Mesenteric fat pad (tissue), 1 donor: ENCODE data around the gene TMEM59. TPM values are rescaled to one million over a fixed set of nuclear protein-coding genes. Genes with fewer than 3 reads are reported as not detected.

Experiments used
- DNase-seq: peaks from one replicate; pipeline ENCODE4 v3.0.0-alpha.2; 2020; ENCODE audit warnings: low spot score
- microRNA-seq: library from miRNA; unstranded; fragments of <30 nt; microRNA quantifications from one replicate; pipeline ENCODE4 v1.2.0, GENCODE V29; 2020; ENCODE audit warnings: borderline number of aligned reads
- total RNA-seq: library from RNA; stranded (reverse); fragmentation: NEBNext Ultra II Directional; extraction: Animal tissue kit (Norgen Biotek cat#: 25700); gene quantifications from one replicate; pipeline ENCODE4 v1.2.1, GENCODE V29; 2021
- donor health status: DM: yes; HTN: yes; CAD: no.

TMEM59 gene
- total RNA-seq, 1 donor from 2014 or later = 364 TPM

DNA sequence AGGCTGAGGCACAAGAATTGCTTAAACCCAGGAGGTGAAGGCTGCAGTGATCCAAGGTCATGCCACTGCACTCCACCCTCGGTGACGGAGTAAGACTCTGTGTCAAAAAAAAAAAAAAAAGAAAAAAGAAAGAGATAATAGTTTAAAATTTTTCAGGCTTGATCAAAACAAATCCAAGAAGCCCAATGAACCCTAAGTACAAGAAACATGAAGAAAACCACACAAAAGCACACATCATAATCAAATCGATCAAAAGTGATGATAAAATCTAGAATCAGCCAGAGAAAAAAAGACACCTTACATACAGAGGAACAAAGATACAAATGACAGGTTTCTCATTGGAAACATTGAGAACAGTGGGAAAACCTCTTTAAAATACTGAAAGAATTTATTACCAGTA lies 66.5 kb downstream of the TMEM59 start:
- no peak for DNase-seq

DNA sequence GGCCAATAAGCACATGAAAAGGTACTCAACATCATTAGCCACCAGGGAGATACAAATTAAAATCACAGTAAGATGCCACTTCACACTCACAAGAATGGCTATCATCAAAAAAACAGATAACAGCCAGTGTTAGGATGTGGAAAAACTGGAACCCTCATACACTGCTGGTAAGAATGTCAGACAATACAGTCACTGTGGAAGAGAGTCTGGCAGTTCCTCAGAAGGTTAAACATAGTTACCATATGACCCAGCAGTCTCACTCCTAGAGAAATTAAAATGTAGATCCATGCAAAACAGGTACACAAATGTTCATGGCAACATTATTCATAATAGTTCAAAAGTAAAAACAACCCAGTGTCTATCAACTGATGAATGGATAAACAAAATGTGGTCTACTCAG lies 68.3 kb downstream of the TMEM59 start:
- no peak for DNase-seq

DNA sequence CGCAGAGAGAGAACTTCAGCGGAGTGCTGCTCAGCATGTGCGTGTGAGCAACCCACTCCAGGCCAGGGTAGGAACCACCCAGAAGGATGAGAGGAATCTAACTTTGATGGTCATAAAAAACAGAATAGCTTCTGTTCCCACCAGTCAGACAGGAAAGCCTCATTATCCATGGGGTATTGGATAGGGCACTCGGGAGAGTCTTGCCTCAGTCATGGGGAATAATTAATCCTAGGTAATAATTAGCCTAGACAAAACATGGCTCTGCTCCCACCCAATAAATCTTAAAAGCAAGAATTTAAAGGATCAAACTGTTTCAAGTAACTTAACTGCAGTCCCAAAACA lies 70.3 kb downstream of the TMEM59 start:
- no peak for DNase-seq

DNA sequence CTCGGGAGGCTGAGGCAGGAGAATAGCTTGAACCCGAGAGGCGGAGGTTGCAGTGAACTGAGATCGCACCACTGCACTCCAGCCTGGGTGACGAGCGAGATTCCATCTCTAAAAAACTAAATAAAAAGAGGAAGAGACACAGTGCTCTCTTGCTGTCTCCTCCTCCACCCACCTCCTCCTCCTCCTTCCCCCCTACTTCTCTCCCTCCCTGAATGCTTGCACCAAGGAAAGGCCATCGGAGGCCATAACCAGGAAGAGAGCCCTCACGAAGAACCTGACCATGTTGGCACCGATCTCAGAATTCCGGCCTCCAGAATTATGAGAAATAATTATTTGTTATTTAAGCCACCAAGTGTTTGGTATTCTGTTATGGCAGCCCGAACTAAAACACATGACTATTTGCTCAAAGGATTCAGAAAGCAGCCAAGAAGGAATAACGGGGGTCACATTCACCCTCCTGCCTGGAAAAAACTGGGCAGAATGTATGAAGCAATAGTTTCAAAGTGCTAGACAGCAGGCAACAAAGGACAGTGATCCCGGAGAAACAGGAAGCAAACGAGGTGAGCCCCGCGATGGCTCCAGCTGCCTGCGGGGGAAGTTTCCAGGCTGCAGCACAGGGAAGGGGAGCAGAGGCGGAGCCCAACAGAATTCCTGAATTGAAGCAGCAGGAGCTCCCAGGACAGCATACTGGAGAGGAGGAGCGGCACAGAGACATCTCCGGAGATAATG lies 70.8 kb downstream of the TMEM59 start:
- no peak for DNase-seq

DNA sequence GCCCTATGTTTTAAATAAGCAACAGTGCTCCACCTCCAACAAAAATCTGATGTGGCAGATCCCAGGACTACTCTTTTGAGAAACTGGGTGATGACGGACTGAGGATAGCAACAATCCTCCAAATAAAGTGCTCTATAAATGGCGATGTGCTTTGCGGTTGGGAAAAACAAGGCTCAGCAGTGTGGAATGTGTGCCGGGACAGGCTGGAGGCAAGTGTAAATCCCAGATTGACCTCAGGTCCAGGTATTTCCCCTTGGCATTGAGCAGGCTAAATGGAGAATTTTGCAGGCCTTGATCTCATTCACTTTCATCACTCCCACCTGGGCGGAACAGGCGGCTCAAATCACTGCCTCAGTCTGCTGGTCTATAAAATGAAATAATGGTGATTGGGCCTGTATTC lies 71.8 kb downstream of the TMEM59 start:
- DNase-seq = no peak

DNA sequence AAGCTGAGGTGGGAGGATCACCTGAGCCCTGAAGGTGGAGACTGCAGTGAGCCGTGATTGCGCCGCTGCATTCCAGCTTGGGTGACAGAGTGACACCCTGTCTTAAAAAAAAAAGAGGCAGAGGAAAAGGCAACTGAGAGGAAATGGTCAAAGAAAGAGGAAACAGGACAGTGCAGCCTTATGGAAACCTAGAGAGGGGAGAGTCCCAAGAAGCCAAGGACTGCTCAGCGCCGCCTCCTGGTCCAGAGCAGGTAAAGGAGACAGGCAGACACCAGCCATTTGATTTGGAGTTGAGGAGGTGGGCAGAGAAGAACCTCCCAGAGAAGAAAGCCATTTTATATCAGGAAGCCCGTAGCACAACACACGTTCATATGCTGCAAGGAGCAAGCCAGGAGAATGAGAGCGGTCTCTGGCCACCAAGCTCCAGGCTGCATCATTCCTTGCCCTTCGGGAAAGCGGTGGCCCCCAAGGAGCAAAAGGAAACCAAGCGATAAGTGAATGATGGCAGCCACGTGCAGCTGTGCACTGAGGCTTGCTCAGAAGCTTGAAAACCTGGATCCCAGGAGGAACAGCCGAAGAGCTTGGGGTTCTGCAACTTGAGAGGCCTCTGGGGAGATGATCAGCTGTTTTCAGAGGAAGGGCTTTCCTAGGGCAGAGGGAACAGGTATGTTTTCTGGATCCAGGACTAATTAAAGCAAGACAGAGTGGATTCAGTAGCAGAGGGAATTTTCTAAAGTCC lies 73.1 kb downstream of the TMEM59 start:
- DNase-seq = no peak

Small RNAs within 50 kb of the gene (microRNA-seq; reads per million reads assigned to microRNA genes)
- 2.9 reads per million for gene MIR4781

Other genes starting within 250 kb of the TMEM59 start
- gene NDC1, start 214.9 kb downstream of the TMEM59 start, total RNA-seq = 7.9 TPM
- gene YIPF1, start 163.4 kb downstream of the TMEM59 start, total RNA-seq = 22.3 TPM
- not detected for gene DIO1, start 159.0 kb downstream of the TMEM59 start, total RNA-seq
- 17.2 TPM for gene IFT25, start 107.5 kb downstream of the TMEM59 start, total RNA-seq
- gene LRRC42, start 106.9 kb downstream of the TMEM59 start, total RNA-seq = 18.0 TPM
- gene LDLRAD1, start 35.0 kb downstream of the TMEM59 start, total RNA-seq = not detected
- 4.2 TPM for gene TCEANC2, start 404 bp upstream of the TMEM59 start, total RNA-seq
- gene CDCP2, start 99.8 kb upstream of the TMEM59 start, total RNA-seq = 0.19 TPM
- 5.2 TPM for gene CYB5RL, start 146.8 kb upstream of the TMEM59 start, total RNA-seq
- 54.2 TPM for gene MRPL37, start 147.0 kb upstream of the TMEM59 start, total RNA-seq